Panc1 (cell line): ENCODE results near the gene F11. TPM values are rescaled to one million over a fixed set of nuclear protein-coding genes. Genes with fewer than 3 reads are reported as not detected.
"Not testable (repeated sequence)": the region's sequence is repeated elsewhere in the genome, so short reads cannot be mapped to it uniquely, and the experiment has no call there.

Experiments used
- ATAC-seq: fragments of 200-7000 bp; cut with Tn5 transposase; 2 replicates; pipeline ENCODE4 v1.9.1; 2020; ENCODE audit warnings: mild to moderate bottlenecking, moderate library complexity
- BruUV-seq: library from RNA; stranded (reverse); fragments of 400-500 nt; replicated peaks from 2 replicates; lab custom pipeline; 2021; lab: Mats Ljungman, UMichigan
- CTCF ChIA-PET: fragments of 300-600 bp; sonication (Branson Sonifier 250); formaldehyde crosslinking; loops from one replicate; lab custom pipeline; 2022; ENCODE audit warnings: antibody characterized with exemption; lab: Charles Lee
- POLR2A ChIA-PET: fragments of 300-600 bp; sonication (Branson Sonifier 250); formaldehyde crosslinking; loops from one replicate; lab custom pipeline; 2022; ENCODE audit warnings: antibody characterized with exemption; lab: Charles Lee
- DNase-seq: peaks from one replicate; pipeline ENCODE4 v3.0.0-alpha.2; 2010; ENCODE audit warnings: low read depth, low spot score
- H3K27ac ChIP-seq: 2 replicates; pipeline ENCODE4 v1.5.1; 2011; ENCODE audit warnings: mild to moderate bottlenecking, low read length, inconsistent platforms
- H3K27me3 ChIP-seq: fragments of 200-500 bp; sonication (Bioruptor generic); 2 replicates; pipeline ENCODE4 v1.6.0; 2014; ENCODE audit warnings: low read length, inconsistent platforms; ENCODE audit not compliant: control insufficient read depth, insufficient read depth
- H3K36me3 ChIP-seq: fragments of 200-500 bp; sonication (Bioruptor generic); 2 replicates; pipeline ENCODE4 v1.5.1; 2014; ENCODE audit warnings: inconsistent platforms, mild to moderate bottlenecking, low read length, moderate library complexity; ENCODE audit not compliant: control insufficient read depth, insufficient read depth
- H3K4me1 ChIP-seq: 2 replicates; pipeline ENCODE4 v1.5.1; 2011; ENCODE audit warnings: inconsistent platforms, mild to moderate bottlenecking, low read length, moderate library complexity; ENCODE audit not compliant: control insufficient read depth, insufficient read depth
- H3K4me3 ChIP-seq, 2 experiments: 2 replicates each; pipeline ENCODE4 v1.5.1; 2011 to 2012; ENCODE audit warnings: low read depth in 2 of 2, low read length in 2 of 2, mild to moderate bottlenecking in 2 of 2, inconsistent platforms in 1 of 2, moderate library complexity in 1 of 2
- H3K9me3 ChIP-seq: fragments of 200-500 bp; sonication (Bioruptor generic); 2 replicates; pipeline ENCODE4 v1.5.1; 2014; ENCODE audit warnings: low read depth, mild to moderate bottlenecking, inconsistent platforms, low read length, moderate library complexity; ENCODE audit not compliant: control insufficient read depth, insufficient read depth
- POLR2AphosphoS5 ChIP-seq: IDR thresholded peaks from 2 replicates; pipeline ENCODE4 v1.6.1; 2012; ENCODE audit warnings: mild to moderate bottlenecking, low read depth, low read length, moderate library complexity
- SIN3A ChIP-seq: IDR thresholded peaks from 2 replicates; pipeline ENCODE4 v1.6.1; 2012; ENCODE audit warnings: low read depth, mild to moderate bottlenecking, low read length, moderate library complexity, borderline replicate concordance; ENCODE audit not compliant: insufficient read depth
- TCF7L2 ChIP-seq: IDR thresholded peaks from 2 replicates; pipeline ENCODE4 v1.6.1; 2011; ENCODE audit warnings: mild to moderate bottlenecking, low read depth, low read length, inconsistent platforms
- in situ Hi-C: cut with HindIII; loops from 2 replicates; pipeline ENCODE4 v1.10.0; 2016; ENCODE audit warnings: low sequenced_read_pairs, low pct_unique_long_range_greater_than_20kb
- intact Hi-C: fragments of 100-400 bp; cut with micrococcal nuclease; formaldehyde crosslinking; loops from one replicate; pipeline ENCODE4 v1.10.0; 2022; ENCODE audit not compliant: unreplicated experiment
- total RNA-seq: library from RNA; stranded (reverse); gene quantifications from one replicate; pipeline ENCODE4 v1.2.1, GENCODE V29; 2021; ENCODE audit not compliant: unreplicated experiment
- TF ChIP-seq, protein P1 (sequence below): fragments of 450-650 bp; IDR thresholded peaks from 2 replicates; pipeline ENCODE4 v1.5.1; 2017; ENCODE audit warnings: mild to moderate bottlenecking
- TF ChIP-seq, protein P2 (sequence below), 2 experiments: IDR thresholded peaks; 2 replicates each; pipeline ENCODE4 v1.6.1; 2011 to 2012; ENCODE audit warnings: low read depth in 2 of 2, control low read depth in 1 of 2, low read length in 1 of 2, mild to moderate bottlenecking in 1 of 2, moderate library complexity in 1 of 2; ENCODE audit not compliant: insufficient read depth in 1 of 2

The F11 gene
- total RNA-seq, 1 experiment from 2014 or later = not detected

DNA sequence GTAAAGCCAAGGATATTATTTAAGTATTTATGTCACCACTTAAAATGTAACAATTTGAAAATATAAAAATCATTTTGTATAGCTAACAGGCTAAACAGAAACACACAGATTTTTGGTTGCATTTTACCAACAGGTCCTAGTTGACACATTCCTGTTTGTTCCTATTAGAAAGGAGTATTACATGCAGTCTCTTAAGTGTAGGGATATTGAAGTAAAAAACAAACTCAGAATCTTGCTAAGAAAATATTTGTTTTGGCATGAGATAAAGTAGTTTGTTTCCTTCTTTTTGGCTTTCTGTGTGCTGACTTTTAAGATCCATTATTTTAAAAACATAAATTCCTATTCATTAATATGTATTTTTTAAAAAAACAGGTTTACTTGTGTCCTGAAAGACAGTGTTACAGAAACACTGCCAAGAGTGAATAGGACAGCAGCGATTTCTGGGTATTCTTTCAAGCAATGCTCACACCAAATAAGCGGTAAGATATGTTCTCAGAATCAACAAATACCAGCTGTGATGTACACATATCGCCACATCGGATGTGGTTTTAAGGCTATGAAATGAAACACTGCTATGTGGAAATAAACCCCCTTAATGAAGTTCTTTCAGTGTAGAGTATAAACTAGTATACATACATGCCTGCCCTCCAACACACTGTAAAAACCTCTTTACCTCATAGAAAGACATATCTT, 6.9 kb downstream of the F11 start:
- ATAC-seq (no peak), DNase-seq (no peak)
- in situ Hi-C loops = no loop called here
- intact Hi-C loops = no loop called here
- no TSS peak for BruUV-seq
- Histone ChIP-seq H3K27ac (no peak overlapping the region), H3K27me3 (peaks cover 9% of the 10 kb centered on the region), H3K4me3 (no peak overlapping the region), H3K4me1 (no peaks in the 10 kb centered on the region), H3K9me3 (no peaks in the 10 kb centered on the region), H3K36me3 (no peaks in the 10 kb centered on the region)
- ChIA-PET CTCF (no interaction called here), POLR2A (no interaction called here)
- TF ChIP-seq, protein P1, sequence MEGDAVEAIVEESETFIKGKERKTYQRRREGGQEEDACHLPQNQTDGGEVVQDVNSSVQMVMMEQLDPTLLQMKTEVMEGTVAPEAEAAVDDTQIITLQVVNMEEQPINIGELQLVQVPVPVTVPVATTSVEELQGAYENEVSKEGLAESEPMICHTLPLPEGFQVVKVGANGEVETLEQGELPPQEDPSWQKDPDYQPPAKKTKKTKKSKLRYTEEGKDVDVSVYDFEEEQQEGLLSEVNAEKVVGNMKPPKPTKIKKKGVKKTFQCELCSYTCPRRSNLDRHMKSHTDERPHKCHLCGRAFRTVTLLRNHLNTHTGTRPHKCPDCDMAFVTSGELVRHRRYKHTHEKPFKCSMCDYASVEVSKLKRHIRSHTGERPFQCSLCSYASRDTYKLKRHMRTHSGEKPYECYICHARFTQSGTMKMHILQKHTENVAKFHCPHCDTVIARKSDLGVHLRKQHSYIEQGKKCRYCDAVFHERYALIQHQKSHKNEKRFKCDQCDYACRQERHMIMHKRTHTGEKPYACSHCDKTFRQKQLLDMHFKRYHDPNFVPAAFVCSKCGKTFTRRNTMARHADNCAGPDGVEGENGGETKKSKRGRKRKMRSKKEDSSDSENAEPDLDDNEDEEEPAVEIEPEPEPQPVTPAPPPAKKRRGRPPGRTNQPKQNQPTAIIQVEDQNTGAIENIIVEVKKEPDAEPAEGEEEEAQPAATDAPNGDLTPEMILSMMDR = no peak
- TF ChIP-seq, protein P2, sequence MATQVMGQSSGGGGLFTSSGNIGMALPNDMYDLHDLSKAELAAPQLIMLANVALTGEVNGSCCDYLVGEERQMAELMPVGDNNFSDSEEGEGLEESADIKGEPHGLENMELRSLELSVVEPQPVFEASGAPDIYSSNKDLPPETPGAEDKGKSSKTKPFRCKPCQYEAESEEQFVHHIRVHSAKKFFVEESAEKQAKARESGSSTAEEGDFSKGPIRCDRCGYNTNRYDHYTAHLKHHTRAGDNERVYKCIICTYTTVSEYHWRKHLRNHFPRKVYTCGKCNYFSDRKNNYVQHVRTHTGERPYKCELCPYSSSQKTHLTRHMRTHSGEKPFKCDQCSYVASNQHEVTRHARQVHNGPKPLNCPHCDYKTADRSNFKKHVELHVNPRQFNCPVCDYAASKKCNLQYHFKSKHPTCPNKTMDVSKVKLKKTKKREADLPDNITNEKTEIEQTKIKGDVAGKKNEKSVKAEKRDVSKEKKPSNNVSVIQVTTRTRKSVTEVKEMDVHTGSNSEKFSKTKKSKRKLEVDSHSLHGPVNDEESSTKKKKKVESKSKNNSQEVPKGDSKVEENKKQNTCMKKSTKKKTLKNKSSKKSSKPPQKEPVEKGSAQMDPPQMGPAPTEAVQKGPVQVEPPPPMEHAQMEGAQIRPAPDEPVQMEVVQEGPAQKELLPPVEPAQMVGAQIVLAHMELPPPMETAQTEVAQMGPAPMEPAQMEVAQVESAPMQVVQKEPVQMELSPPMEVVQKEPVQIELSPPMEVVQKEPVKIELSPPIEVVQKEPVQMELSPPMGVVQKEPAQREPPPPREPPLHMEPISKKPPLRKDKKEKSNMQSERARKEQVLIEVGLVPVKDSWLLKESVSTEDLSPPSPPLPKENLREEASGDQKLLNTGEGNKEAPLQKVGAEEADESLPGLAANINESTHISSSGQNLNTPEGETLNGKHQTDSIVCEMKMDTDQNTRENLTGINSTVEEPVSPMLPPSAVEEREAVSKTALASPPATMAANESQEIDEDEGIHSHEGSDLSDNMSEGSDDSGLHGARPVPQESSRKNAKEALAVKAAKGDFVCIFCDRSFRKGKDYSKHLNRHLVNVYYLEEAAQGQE (IDR thresholded peaks at IDR 0.05; ENCODE audit: insufficient read depth in 1 of 2, low read depth in 2 of 2, low read length in 1 of 2) = no peak
- TF ChIP-seq TCF7L2 (no peak), POLR2AphosphoS5 (no peak), SIN3A (no peak)

DNA sequence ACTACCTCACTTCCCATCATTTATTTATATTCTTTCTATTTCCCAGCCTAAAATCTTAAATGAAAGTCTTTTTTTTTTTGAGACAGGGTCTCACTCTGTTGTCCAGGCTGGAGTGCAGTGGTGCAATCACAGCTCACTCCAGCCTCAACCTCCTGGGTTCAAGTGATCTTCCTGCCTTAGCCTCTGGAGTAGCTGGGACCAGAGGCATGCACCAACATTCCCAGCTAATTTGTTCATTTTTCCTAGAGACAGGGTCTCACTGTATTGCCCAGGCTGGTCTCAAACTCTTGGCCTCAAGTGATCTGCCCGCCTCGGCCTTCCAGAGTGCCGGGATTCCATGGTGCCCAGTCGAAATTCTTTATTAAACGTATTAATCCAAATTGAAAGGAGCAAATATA, 7.4 kb downstream of the F11 start:
- BruUV-seq, POLR2A ChIA-PET: not testable (repeated sequence)

DNA sequence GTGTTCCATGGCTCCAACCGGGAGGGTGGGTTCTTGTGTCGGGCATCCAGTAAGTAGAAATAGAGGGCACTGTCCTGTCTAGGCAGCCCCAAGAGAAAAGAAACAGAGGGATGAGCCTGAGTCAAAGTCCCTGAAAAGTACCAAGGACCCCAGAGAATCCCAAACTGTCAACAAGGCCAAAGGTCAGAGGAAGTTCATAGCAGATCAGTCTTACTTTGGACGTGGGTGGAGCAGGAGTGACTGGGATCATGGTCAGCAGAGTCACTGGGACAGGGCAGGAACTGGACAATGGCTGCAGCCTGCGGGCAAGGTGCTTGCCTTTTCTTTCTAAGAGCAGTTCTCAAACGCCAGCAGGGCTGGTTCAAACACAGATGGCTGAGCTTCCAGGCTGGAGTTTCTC, 17.3 kb downstream of the F11 start:
- DNase-seq (no peak), ATAC-seq (no peak)
- Histone ChIP-seq H3K27me3 (no peaks in the 10 kb centered on the region), H3K4me3 (no peak overlapping the region), H3K36me3 (no peaks in the 10 kb centered on the region), H3K4me1 (no peaks in the 10 kb centered on the region), H3K27ac (no peak overlapping the region), H3K9me3 (no peaks in the 10 kb centered on the region)
- TF ChIP-seq, protein P1 = no peak
- no peak for TF ChIP-seq POLR2AphosphoS5
- TF ChIP-seq, protein P2 (IDR thresholded peaks at IDR 0.05; ENCODE audit: insufficient read depth in 1 of 2, low read depth in 2 of 2, low read length in 1 of 2) = no peak
- no peak for TF ChIP-seq SIN3A
- TF ChIP-seq TCF7L2 = no peak
- no TSS peak for BruUV-seq
- CTCF ChIA-PET = no interaction called here
- POLR2A ChIA-PET = no interaction called here
- intact Hi-C loops (no loop called here), in situ Hi-C loops (no loop called here)

More for the DNA sequence above, 7.4 kb downstream of the F11 start:
- intact Hi-C loops, H3K27ac ChIP-seq, H3K27me3 ChIP-seq, H3K9me3 ChIP-seq, DNase-seq, ATAC-seq, H3K4me3 ChIP-seq, H3K36me3 ChIP-seq, CTCF ChIA-PET, in situ Hi-C loops, H3K4me1 ChIP-seq: not testable (repeated sequence)
